HepG2 (cell line): ENCODE measurements around the gene GOLT1A. TPM values are rescaled to one million over a fixed set of nuclear protein-coding genes. Genes with fewer than 3 reads are reported as not detected.

Experiments
- CEBPG ChIP-seq: IDR thresholded peaks from 2 replicates; pipeline ENCODE4 v1.6.1; 2016
- GATAD2A ChIP-seq: IDR thresholded peaks from 2 replicates; pipeline ENCODE4 v1.6.1; 2016
- HIC2 ChIP-seq: sonication (generic); formaldehyde crosslinking; IDR thresholded peaks from 2 replicates; pipeline ENCODE4 v1.9.0; 2022; ENCODE audit warnings: low read depth, missing genetic modification reagents
- MED8 ChIP-seq: sonication (generic); formaldehyde crosslinking; IDR thresholded peaks from 2 replicates; pipeline ENCODE4 v1.8.1; 2023; ENCODE audit warnings: mild to moderate bottlenecking, missing genetic modification reagents; ENCODE audit not compliant: insufficient replicate concordance
- MEIS2 ChIP-seq: sonication (generic); formaldehyde crosslinking; IDR thresholded peaks from 2 replicates; pipeline ENCODE4 v1.9.0; 2021; ENCODE audit warnings: mild to moderate bottlenecking, missing genetic modification reagents
- PCBP2 ChIP-seq: fragments of 200-400 bp; formaldehyde crosslinking; optimal IDR thresholded peaks from 2 replicates; pipeline ENCODE3; 2018; ENCODE audit warnings: low read length, low read depth; ENCODE audit not compliant: poor library complexity, severe bottlenecking
- TBX2 ChIP-seq: sonication (generic); formaldehyde crosslinking; IDR thresholded peaks from 2 replicates; pipeline ENCODE4 v1.5.0; 2020; ENCODE audit warnings: missing genetic modification reagents, mild to moderate bottlenecking, borderline replicate concordance
- YEATS2 ChIP-seq: sonication (generic); formaldehyde crosslinking; IDR thresholded peaks from 2 replicates; pipeline ENCODE4 v1.4.0; 2020; ENCODE audit warnings: missing genetic modification reagents, borderline replicate concordance
- ZBTB26 ChIP-seq: IDR thresholded peaks from 2 replicates; pipeline ENCODE4 v1.6.1; 2016; ENCODE audit warnings: missing compliant biosample characterization, missing genetic modification reagents, borderline replicate concordance
- ZNF280B ChIP-seq: sonication (generic); formaldehyde crosslinking; IDR thresholded peaks from 2 replicates; pipeline ENCODE4 v1.5.0; 2020; ENCODE audit warnings: missing genetic modification reagents, mild to moderate bottlenecking, borderline replicate concordance
- ZNF329 ChIP-seq: sonication (generic); formaldehyde crosslinking; IDR thresholded peaks from 2 replicates; pipeline ENCODE4 v1.9.0; 2021; ENCODE audit warnings: low read depth, mild to moderate bottlenecking, missing genetic modification reagents
- ZNF558 ChIP-seq: sonication (generic); formaldehyde crosslinking; IDR thresholded peaks from 2 replicates; pipeline ENCODE4 v1.9.0; 2022; ENCODE audit warnings: mild to moderate bottlenecking, missing genetic modification reagents, borderline replicate concordance
- ZNF605 ChIP-seq: sonication (generic); formaldehyde crosslinking; IDR thresholded peaks from 2 replicates; pipeline ENCODE4 v1.8.0; 2022; ENCODE audit warnings: mild to moderate bottlenecking, missing genetic modification reagents
- ZNF644 ChIP-seq: IDR thresholded peaks from 2 replicates; pipeline ENCODE4 v1.6.1; 2016; ENCODE audit warnings: low read depth
- polyA plus RNA-seq, 8 experiments: library from polyadenylated mRNA; depleted of rRNA in 3 of 8; stranded (reverse) in 7 of 8; unstranded in 1 of 8; fragments of >200 nt; fragmentation: Illumina TruSeq in 4 of 8; extraction: Trizol in 4 of 8; gene quantifications; 2 replicates each; pipeline versions ENCODE4 v1.2.1 to v1.2.3, GENCODE V29; 2011 to 2016; ENCODE audit warnings: low read depth in 4 of 8, missing spikeins in 1 of 8, mixed read lengths in 1 of 8; ENCODE audit not compliant: insufficient read depth in 1 of 8
- total RNA-seq, 5 experiments: library from RNA; depleted of rRNA; stranded (reverse); fragments of >200 nt; fragmentation: Illumina TruSeq; extraction: Trizol; gene quantifications; 2 replicates each; pipeline ENCODE4 v1.2.3, GENCODE V29; 2016; ENCODE audit warnings: low read depth in 1 of 5
- TF ChIP-seq, protein P1 (sequence below): sonication (generic); formaldehyde crosslinking; IDR thresholded peaks from 2 replicates; pipeline ENCODE4 v1.5.1; 2020; ENCODE audit warnings: mild to moderate bottlenecking, missing genetic modification reagents, moderate library complexity
- TF ChIP-seq, protein P2 (sequence below): sonication (generic); formaldehyde crosslinking; IDR thresholded peaks from 2 replicates; pipeline ENCODE4 v1.5.1; 2020; ENCODE audit warnings: missing genetic modification reagents, mild to moderate bottlenecking, borderline replicate concordance

The GOLT1A gene
- total and polyA plus RNA-seq, 2 of the 13 experiments (the other 11 are each of a cell fraction or from before 2014, with no cell fraction given), result 25.8 to 28.0 TPM

- peak; percentile 79; the same call in 1 of the 2 replicates for TF ChIP-seq HIC2 (CRISPR knock-in tag)
- 0 out of 2 replicates have a peak, but pooled peaks have one; percentile 34 for TF ChIP-seq ZNF329
- 0 out of 2 replicates have a peak, but pooled peaks have one; percentile 46 for TF ChIP-seq MEIS2 (CRISPR knock-in tag)
- TF ChIP-seq, protein P1, sequence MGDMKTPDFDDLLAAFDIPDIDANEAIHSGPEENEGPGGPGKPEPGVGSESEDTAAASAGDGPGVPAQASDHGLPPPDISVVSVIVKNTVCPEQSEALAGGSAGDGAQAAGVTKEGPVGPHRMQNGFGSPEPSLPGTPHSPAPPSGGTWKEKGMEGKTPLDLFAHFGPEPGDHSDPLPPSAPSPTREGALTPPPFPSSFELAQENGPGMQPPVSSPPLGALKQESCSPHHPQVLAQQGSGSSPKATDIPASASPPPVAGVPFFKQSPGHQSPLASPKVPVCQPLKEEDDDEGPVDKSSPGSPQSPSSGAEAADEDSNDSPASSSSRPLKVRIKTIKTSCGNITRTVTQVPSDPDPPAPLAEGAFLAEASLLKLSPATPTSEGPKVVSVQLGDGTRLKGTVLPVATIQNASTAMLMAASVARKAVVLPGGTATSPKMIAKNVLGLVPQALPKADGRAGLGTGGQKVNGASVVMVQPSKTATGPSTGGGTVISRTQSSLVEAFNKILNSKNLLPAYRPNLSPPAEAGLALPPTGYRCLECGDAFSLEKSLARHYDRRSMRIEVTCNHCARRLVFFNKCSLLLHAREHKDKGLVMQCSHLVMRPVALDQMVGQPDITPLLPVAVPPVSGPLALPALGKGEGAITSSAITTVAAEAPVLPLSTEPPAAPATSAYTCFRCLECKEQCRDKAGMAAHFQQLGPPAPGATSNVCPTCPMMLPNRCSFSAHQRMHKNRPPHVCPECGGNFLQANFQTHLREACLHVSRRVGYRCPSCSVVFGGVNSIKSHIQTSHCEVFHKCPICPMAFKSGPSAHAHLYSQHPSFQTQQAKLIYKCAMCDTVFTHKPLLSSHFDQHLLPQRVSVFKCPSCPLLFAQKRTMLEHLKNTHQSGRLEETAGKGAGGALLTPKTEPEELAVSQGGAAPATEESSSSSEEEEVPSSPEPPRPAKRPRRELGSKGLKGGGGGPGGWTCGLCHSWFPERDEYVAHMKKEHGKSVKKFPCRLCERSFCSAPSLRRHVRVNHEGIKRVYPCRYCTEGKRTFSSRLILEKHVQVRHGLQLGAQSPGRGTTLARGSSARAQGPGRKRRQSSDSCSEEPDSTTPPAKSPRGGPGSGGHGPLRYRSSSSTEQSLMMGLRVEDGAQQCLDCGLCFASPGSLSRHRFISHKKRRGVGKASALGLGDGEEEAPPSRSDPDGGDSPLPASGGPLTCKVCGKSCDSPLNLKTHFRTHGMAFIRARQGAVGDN (CRISPR knock-in tag), result peak; percentile 99
- TF ChIP-seq YEATS2 (CRISPR knock-in tag), result peak; percentile 87; the same call in 1 of the 2 replicates
- TF ChIP-seq ZNF644 (CRISPR knock-in tag), result peak; percentile 72; the same call in 1 of the 2 replicates
- TF ChIP-seq PCBP2, result no peak
- 0 out of 2 replicates have a peak, but pooled peaks have one; percentile 20 for TF ChIP-seq ZBTB26
- TF ChIP-seq ZNF605 (CRISPR knock-in tag), result peak; percentile 98
- peak; percentile 75 for TF ChIP-seq MED8
- peak; percentile 39; the same call in 1 of the 2 replicates for TF ChIP-seq ZNF280B (CRISPR knock-in tag)
- TF ChIP-seq TBX2 (CRISPR knock-in tag), result peak; percentile 95
- TF ChIP-seq GATAD2A (CRISPR knock-in tag), result peak; percentile 71
- TF ChIP-seq ZNF558, result peak; percentile 73; the same call in 1 of the 2 replicates
- peak; percentile 95 for TF ChIP-seq CEBPG (CRISPR knock-in tag)
- TF ChIP-seq, protein P2, sequence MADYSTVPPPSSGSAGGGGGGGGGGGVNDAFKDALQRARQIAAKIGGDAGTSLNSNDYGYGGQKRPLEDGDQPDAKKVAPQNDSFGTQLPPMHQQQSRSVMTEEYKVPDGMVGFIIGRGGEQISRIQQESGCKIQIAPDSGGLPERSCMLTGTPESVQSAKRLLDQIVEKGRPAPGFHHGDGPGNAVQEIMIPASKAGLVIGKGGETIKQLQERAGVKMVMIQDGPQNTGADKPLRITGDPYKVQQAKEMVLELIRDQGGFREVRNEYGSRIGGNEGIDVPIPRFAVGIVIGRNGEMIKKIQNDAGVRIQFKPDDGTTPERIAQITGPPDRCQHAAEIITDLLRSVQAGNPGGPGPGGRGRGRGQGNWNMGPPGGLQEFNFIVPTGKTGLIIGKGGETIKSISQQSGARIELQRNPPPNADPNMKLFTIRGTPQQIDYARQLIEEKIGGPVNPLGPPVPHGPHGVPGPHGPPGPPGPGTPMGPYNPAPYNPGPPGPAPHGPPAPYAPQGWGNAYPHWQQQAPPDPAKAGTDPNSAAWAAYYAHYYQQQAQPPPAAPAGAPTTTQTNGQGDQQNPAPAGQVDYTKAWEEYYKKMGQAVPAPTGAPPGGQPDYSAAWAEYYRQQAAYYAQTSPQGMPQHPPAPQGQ (CRISPR knock-in tag), result no peak
These were observed at the start of gene GOLT1A (continued) for GRCh38 chr1:204213668-204214662.
